GM12878 (cell line): ENCODE results near the gene TTC39A.

ENCODE experiments used
- ATF3 ChIP-seq: IDR thresholded peaks from 2 replicates; pipeline ENCODE4 v1.6.1; 2011; ENCODE audit warnings: low read depth, mild to moderate bottlenecking, low read length, moderate library complexity, borderline replicate concordance; ENCODE audit errors: extremely low read depth
- CREM ChIP-seq: IDR thresholded peaks from 2 replicates; pipeline ENCODE4 v1.6.1; 2014; ENCODE audit warnings: antibody characterized with exemption, low read depth
- ESRRA ChIP-seq: IDR thresholded peaks from 2 replicates; pipeline ENCODE4 v1.6.1; 2012; ENCODE audit warnings: mild to moderate bottlenecking, low read length, improper control_type of control experiment
- GATAD2B ChIP-seq: fragments of 450-650 bp; conservative IDR thresholded peaks from 2 replicates; pipeline ENCODE4 v1.6.1; 2017; ENCODE audit warnings: low read depth, mild to moderate bottlenecking, moderate library complexity
- HDAC2 ChIP-seq: fragments of 200-600 bp; sonication (generic); IDR thresholded peaks from 2 replicates; pipeline ENCODE4 v1.6.1; 2017
- NFIC ChIP-seq: IDR thresholded peaks from 2 replicates; pipeline ENCODE4 v1.6.1; 2012; ENCODE audit warnings: low read depth, mild to moderate bottlenecking, inconsistent platforms, low read length, moderate library complexity
- SUZ12 ChIP-seq: fragments of 200-600 bp; sonication (generic); IDR thresholded peaks from one replicate; pipeline ENCODE4 v1.6.1; 2018; ENCODE audit warnings: antibody characterized with exemption, mild to moderate bottlenecking; ENCODE audit not compliant: unreplicated experiment

GRCh38 chr1:51309291-51309690 lies 21.1 kb downstream of the TTC39A start:
- no peak for TF ChIP-seq CREM
- no peak for TF ChIP-seq SUZ12
- no peak for TF ChIP-seq HDAC2
- no peak for TF ChIP-seq NFIC
- TF ChIP-seq GATAD2B = no peak
- TF ChIP-seq ATF3 = no peak
- no peak for TF ChIP-seq ESRRA
